ENCODE data around the gene ANKRD17. TPM values are rescaled to one million over a fixed set of nuclear protein-coding genes. Genes with fewer than 3 reads are reported as not detected.

ANKRD17 gene
- total RNA-seq, 2 experiments from 2014 or later = 50.8 to 53.1 TPM

- Mint-ChIP-seq H3K27me3 (no peaks in the 10 kb centered on the region), H3K36me3 (ENCODE audit: low read depth) (peaks cover 26% of the 10 kb centered on the region), H3K9me3 (no peaks in the 10 kb centered on the region), H3K4me1 (ENCODE audit: low read depth) (peaks cover 38% of the 10 kb centered on the region), H3K4me3 (peak overlapping the region; percentile 40), H3K27ac (peak overlapping the region; percentile 91)
- ChIA-PET CTCF (interaction anchor here (1.0 to 1.8 kb wide), 4 partner anchors 13 to 191 kb away, joined by 3 to 7 read pairs (median 4); partner anchors contain the start of gene ANKRD17), POLR2A (interaction anchor here (4.7 kb wide), 1 partner anchor 192 kb away, joined by 30 read pairs; the partner anchor contains the start of gene ANKRD17)
- ATAC-seq (no peak), DNase-seq (peak; percentile 23)
- TF ChIP-seq CTCF (IDR thresholded peaks at IDR 0.05) = no peak
- intact Hi-C loops (cut with micrococcal nuclease) = no loop called here
Observed at GRCh38 chr4:73066928-73067327, 191.7 kb downstream of the ANKRD17 start.

- Mint-ChIP-seq H3K4me3 (no peak overlapping the region), H3K36me3 (ENCODE audit: low read depth) (peaks cover 30% of the 10 kb centered on the region), H3K4me1 (ENCODE audit: low read depth) (peaks cover 37% of the 10 kb centered on the region), H3K9me3 (no peaks in the 10 kb centered on the region), H3K27me3 (no peaks in the 10 kb centered on the region), H3K27ac (peak overlapping the region; percentile 81)
- no peak for DNase-seq
- no peak for ATAC-seq
- ChIA-PET POLR2A (interaction anchor here (0.8 kb wide), 1 partner anchor 508 kb away, joined by 3 read pairs; no protein-coding TSS in a partner anchor), CTCF (interaction anchor here (1.0 to 1.8 kb wide), 3 partner anchors 14 to 191 kb away, joined by 3 to 7 read pairs (median 5); partner anchors contain the start of gene ANKRD17)
- intact Hi-C loops (cut with micrococcal nuclease) = no loop called here
- no peak for TF ChIP-seq CTCF (IDR thresholded peaks at IDR 0.05)
Observed at GRCh38 chr4:73066445-73066844, 192.2 kb downstream of the ANKRD17 start.

DNA sequence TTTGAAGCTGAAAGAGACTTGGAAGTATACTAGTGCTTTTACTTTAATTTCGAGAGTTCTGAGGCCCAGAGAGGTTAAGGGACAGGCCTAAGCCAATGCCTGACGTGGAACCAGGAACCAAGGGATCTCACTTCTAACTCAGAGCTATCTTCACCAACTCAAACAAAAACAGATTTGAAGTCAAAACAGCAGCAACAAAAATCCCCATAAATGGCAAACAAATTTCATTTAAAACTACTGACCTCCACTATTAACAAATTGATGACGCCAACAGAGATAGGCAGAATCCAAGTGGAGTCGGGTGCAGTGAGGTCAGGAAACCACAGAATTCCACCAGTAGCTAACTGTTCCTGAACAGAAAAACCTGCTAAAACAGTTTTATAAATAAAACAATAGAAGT lies 194.1 kb downstream of the ANKRD17 start:
- ATAC-seq (no peak), DNase-seq (no peak)
- ChIA-PET CTCF (interaction anchor here (1.1 to 1.4 kb wide), 2 partner anchors 26 to 192 kb away, joined by 3 read pairs; no protein-coding TSS in a partner anchor), POLR2A (interaction anchor here (0.8 to 1.3 kb wide), 3 partner anchors 9 to 197 kb away, joined by 3 read pairs; no protein-coding TSS in a partner anchor)
- H3K36me3 Mint-ChIP-seq (ENCODE audit: low read depth) = peaks cover 38% of the 10 kb centered on the region
- H3K9me3 Mint-ChIP-seq = no peaks in the 10 kb centered on the region
- H3K4me1 Mint-ChIP-seq (ENCODE audit: low read depth) = peaks cover 31% of the 10 kb centered on the region
- intact Hi-C loops (cut with micrococcal nuclease) = no loop called here
- no peak for TF ChIP-seq CTCF (IDR thresholded peaks at IDR 0.05)
- peak overlapping the region; percentile 69 for H3K27ac Mint-ChIP-seq
- H3K4me3 Mint-ChIP-seq = no peak overlapping the region
- H3K27me3 Mint-ChIP-seq = no peaks in the 10 kb centered on the region

DNA sequence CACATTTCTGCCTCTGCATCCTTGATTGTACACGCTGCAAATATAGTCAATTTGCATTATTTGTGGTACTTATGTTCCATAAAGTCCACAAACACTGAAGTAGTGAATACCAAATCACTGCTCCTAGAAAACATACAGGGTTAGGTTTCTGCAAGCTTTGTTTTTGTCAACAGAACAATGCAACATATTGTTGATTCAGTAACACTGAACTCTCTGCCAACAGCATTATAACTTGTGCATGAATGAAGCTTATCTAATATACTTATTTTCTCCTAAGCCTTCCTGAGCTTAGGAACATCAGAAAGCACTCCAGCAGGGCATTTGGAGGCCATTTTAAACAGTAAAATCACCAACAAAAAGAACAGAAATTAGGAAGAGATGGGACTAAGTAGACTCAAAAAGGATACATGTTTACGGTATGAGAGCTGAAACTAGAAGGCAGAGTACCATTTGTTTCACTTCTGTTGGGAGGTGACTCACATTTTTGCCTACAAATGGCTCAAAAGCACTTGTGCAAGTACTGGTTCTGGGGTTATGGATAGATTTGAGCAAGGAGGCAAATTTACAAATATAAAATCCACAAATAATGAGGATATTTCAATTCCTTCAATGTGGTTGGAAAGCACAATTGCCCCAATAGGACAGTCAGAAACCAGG lies 203.2 kb downstream of the ANKRD17 start:
- POLR2A ChIA-PET = interaction anchor here (0.7 to 1.3 kb wide), 4 partner anchors 10 to 1097 kb away, joined by 3 read pairs; partner anchors contain the start of gene COX18
- Mint-ChIP-seq H3K27ac (no peak overlapping the region), H3K36me3 (ENCODE audit: low read depth) (peaks cover 37% of the 10 kb centered on the region), H3K9me3 (no peaks in the 10 kb centered on the region), H3K27me3 (no peaks in the 10 kb centered on the region), H3K4me1 (ENCODE audit: low read depth) (peaks cover 16% of the 10 kb centered on the region), H3K4me3 (no peak overlapping the region)
- no peak for TF ChIP-seq CTCF (IDR thresholded peaks at IDR 0.05)
- intact Hi-C loops (cut with micrococcal nuclease) = no loop called here
- DNase-seq (no peak), ATAC-seq (peak; percentile 56)
- CTCF ChIA-PET = no interaction called here

- H3K27ac Mint-ChIP-seq = no peak overlapping the region
- ATAC-seq (no peak), DNase-seq (no peak)
- intact Hi-C loops (cut with micrococcal nuclease) = no loop called here
- H3K4me1 Mint-ChIP-seq (ENCODE audit: low read depth) = peaks cover 16% of the 10 kb centered on the region
- TF ChIP-seq CTCF (IDR thresholded peaks at IDR 0.05) = no peak
- no peaks in the 10 kb centered on the region for H3K9me3 Mint-ChIP-seq
- ChIA-PET CTCF (no interaction called here), POLR2A (no interaction called here)
- no peak overlapping the region for H3K4me3 Mint-ChIP-seq
- H3K36me3 Mint-ChIP-seq (ENCODE audit: low read depth) = peaks cover 28% of the 10 kb centered on the region
- no peaks in the 10 kb centered on the region for H3K27me3 Mint-ChIP-seq
Observed at GRCh38 chr4:73053974-73054480, 204.6 kb downstream of the ANKRD17 start.

Data from activated CD8-positive, alpha-beta T cell treated with anti-CD3 and anti-CD28 coated beads for 36 hours (primary cell).